Hepatocyte (in vitro differentiated cells): ENCODE data around the gene FAM209A. TPM values are rescaled to one million over a fixed set of nuclear protein-coding genes. Genes with fewer than 3 reads are reported as not detected.
"Not testable (repeated sequence)": the region's sequence is repeated elsewhere in the genome, so short reads cannot be mapped to it uniquely, and the experiment has no call there.

ENCODE experiments used
- DNase-seq: peaks from one replicate; pipeline ENCODE4 v3.0.0-alpha.2; 2016; ENCODE audit warnings: low spot score
- H2AFZ ChIP-seq: fragments of 200-600 bp; sonication (generic); 2 replicates; pipeline ENCODE4 v1.6.0; 2016; ENCODE audit warnings: antibody characterized with exemption, mild to moderate bottlenecking
- H3K27ac ChIP-seq: fragments of 200-600 bp; sonication (generic); 2 replicates; pipeline ENCODE4 v1.5.1; 2016; ENCODE audit warnings: mild to moderate bottlenecking
- H3K27me3 ChIP-seq: fragments of 200-600 bp; sonication (generic); 2 replicates; pipeline ENCODE4 v1.6.1; 2016
- H3K36me3 ChIP-seq: fragments of 200-600 bp; sonication (generic); replicated peaks from 2 replicates; pipeline ENCODE4 v1.5.1; 2016; ENCODE audit warnings: low read depth; ENCODE audit not compliant: insufficient read depth
- H3K4me1 ChIP-seq: fragments of 200-600 bp; sonication (generic); 2 replicates; pipeline ENCODE4 v1.5.1; 2016; ENCODE audit warnings: mild to moderate bottlenecking, moderate library complexity; ENCODE audit not compliant: insufficient read depth
- H3K4me2 ChIP-seq: fragments of 200-600 bp; sonication (generic); 2 replicates; pipeline ENCODE4 v1.6.0; 2016
- H3K4me3 ChIP-seq: fragments of 200-600 bp; sonication (generic); 2 replicates; pipeline ENCODE4 v1.5.1; 2016; ENCODE audit warnings: mild to moderate bottlenecking
- H3K79me2 ChIP-seq: fragments of 200-600 bp; sonication (generic); 2 replicates; pipeline ENCODE4 v1.6.0; 2017; ENCODE audit warnings: mild to moderate bottlenecking
- H3K9me2 ChIP-seq: fragments of 200-600 bp; sonication (generic); replicated peaks from 2 replicates; pipeline ENCODE4 v1.6.0; 2017; ENCODE audit warnings: mild to moderate bottlenecking; ENCODE audit not compliant: insufficient read depth
- H3K9me3 ChIP-seq: fragments of 200-600 bp; sonication (generic); 2 replicates; pipeline ENCODE4 v1.5.1; 2016; ENCODE audit warnings: low read depth, mild to moderate bottlenecking
- H4K20me1 ChIP-seq: fragments of 200-600 bp; sonication (generic); 2 replicates; pipeline ENCODE4 v1.6.0; 2016; ENCODE audit warnings: mild to moderate bottlenecking; ENCODE audit not compliant: insufficient read depth, poor library complexity, severe bottlenecking
- CTCF ChIP-seq: fragments of 200-600 bp; sonication (generic); IDR thresholded peaks from 2 replicates; pipeline ENCODE4 v1.5.1; 2016; ENCODE audit warnings: antibody characterized with exemption, mild to moderate bottlenecking; ENCODE audit not compliant: poor library complexity
- EZH2 ChIP-seq: fragments of 200-600 bp; sonication (generic); IDR thresholded peaks from 2 replicates; pipeline ENCODE4 v1.6.1; 2016; ENCODE audit warnings: antibody characterized with exemption, mild to moderate bottlenecking, borderline replicate concordance
- EZH2phosphoT487 ChIP-seq: fragments of 200-600 bp; sonication (generic); IDR thresholded peaks from one replicate; pipeline ENCODE4 v1.6.1; 2018; ENCODE audit warnings: antibody characterized with exemption, mild to moderate bottlenecking, low read depth, moderate library complexity; ENCODE audit not compliant: unreplicated experiment, severe bottlenecking
- WGBS: methylation state at CpG from one replicate; pipeline ENCODE4 v1.1.6; 2016; ENCODE audit warnings: low lambda C conversion rate; ENCODE audit errors: missing lambda C conversion rate; 5-methylcytosine and 5-hydroxymethylcytosine counted together
- polyA plus RNA-seq: library from polyadenylated mRNA; unstranded; fragments of >200 nt; fragmentation: Nextera tagmentation; extraction: Ambion mirVana; gene quantifications from 2 replicates; pipeline ENCODE4 v1.2.1, GENCODE V29; 2016
- total RNA-seq: library from RNA; depleted of rRNA; stranded (reverse); fragments of >200 nt; gene quantifications from 2 replicates; pipeline ENCODE4 v1.2.3, GENCODE V29; 2014

FAM209A gene
- total and polyA plus RNA-seq, 2 experiments from 2014 or later: not detected

GRCh38 chr20:56522311-56522710 lies 2.2 kb upstream of the FAM209A start:
- no peak for DNase-seq

GRCh38 chr20:56527521-56527920 lies 3.0 kb downstream of the FAM209A start:
- Histone ChIP-seq H2AFZ (no peak overlapping the region), H3K79me2 (no peaks in the 10 kb centered on the region), H4K20me1 (no peaks in the 10 kb centered on the region), H3K4me2 (no peak overlapping the region), H3K27ac (no peak overlapping the region), H3K9me2 (no peaks in the 10 kb centered on the region), H3K27me3 (no peaks in the 10 kb centered on the region), H3K4me1 (no peaks in the 10 kb centered on the region), H3K36me3 (no peaks in the 10 kb centered on the region), H3K9me3 (no peaks in the 10 kb centered on the region), H3K4me3 (no peak overlapping the region)
- WGBS: 96% methylated on average over 7 of the region's 7 CpGs
- DNase-seq: no peak
- TF ChIP-seq EZH2: no peak
- no peak for TF ChIP-seq EZH2phosphoT487
- no peak for TF ChIP-seq CTCF

More at GRCh38 chr20:56522311-56522710, 2.2 kb upstream of the FAM209A start:
- Histone ChIP-seq H2AFZ (no peak overlapping the region), H3K27ac (no peak overlapping the region), H3K9me2 (no peaks in the 10 kb centered on the region), H4K20me1 (no peaks in the 10 kb centered on the region), H3K4me1 (no peaks in the 10 kb centered on the region), H3K4me2 (no peak overlapping the region), H3K4me3 (no peak overlapping the region), H3K79me2 (no peaks in the 10 kb centered on the region), H3K9me3 (peaks cover 5% of the 10 kb centered on the region), H3K36me3 (no peaks in the 10 kb centered on the region), H3K27me3 (no peaks in the 10 kb centered on the region)
- no peak for TF ChIP-seq EZH2phosphoT487
- TF ChIP-seq CTCF: no peak
- TF ChIP-seq EZH2: no peak
- WGBS: 96% methylated on average over 6 of the region's 6 CpGs

- H3K9me3 ChIP-seq, H3K4me2 ChIP-seq, H2AFZ ChIP-seq, H3K79me2 ChIP-seq, H4K20me1 ChIP-seq, H3K27me3 ChIP-seq, H3K4me3 ChIP-seq, DNase-seq, H3K27ac ChIP-seq, H3K4me1 ChIP-seq, H3K36me3 ChIP-seq, H3K9me2 ChIP-seq: not testable (repeated sequence)
- 92% methylated on average over 7 of the region's 9 CpGs for WGBS
Measured at GRCh38 chr20:56532946-56533345, 8.4 kb downstream of the FAM209A start, which contains the start of gene FAM209B. FAM209B (plus strand) TSS chr20:56533246; CDS start chr20:56533342, 96 bp downstream.

- no peak for DNase-seq
- no peak overlapping the region for H3K4me3 ChIP-seq
- H2AFZ ChIP-seq: no peak overlapping the region
- no peak overlapping the region for H3K27ac ChIP-seq
- no peaks in the 10 kb centered on the region for H3K36me3 ChIP-seq
- no peaks in the 10 kb centered on the region for H3K9me3 ChIP-seq
- no peaks in the 10 kb centered on the region for H3K4me1 ChIP-seq
- H4K20me1 ChIP-seq: no peaks in the 10 kb centered on the region
- H3K27me3 ChIP-seq: no peaks in the 10 kb centered on the region
- H3K9me2 ChIP-seq: no peaks in the 10 kb centered on the region
- no peak overlapping the region for H3K4me2 ChIP-seq
- WGBS: 83% methylated on average over 3 of the region's 3 CpGs
- TF ChIP-seq EZH2phosphoT487: no peak
- TF ChIP-seq CTCF: no peak
- TF ChIP-seq EZH2: no peak
- no peaks in the 10 kb centered on the region for H3K79me2 ChIP-seq
Measured at GRCh38 chr20:56537997-56538396, 13.5 kb downstream of the FAM209A start.
